Measurements from ENCODE around the gene CIPC. TPM values are rescaled to one million over a fixed set of nuclear protein-coding genes. Genes with fewer than 3 reads are reported as not detected.

The CIPC gene
- total RNA-seq, 1 donor from 2014 or later, result 70.3 TPM

DNA sequence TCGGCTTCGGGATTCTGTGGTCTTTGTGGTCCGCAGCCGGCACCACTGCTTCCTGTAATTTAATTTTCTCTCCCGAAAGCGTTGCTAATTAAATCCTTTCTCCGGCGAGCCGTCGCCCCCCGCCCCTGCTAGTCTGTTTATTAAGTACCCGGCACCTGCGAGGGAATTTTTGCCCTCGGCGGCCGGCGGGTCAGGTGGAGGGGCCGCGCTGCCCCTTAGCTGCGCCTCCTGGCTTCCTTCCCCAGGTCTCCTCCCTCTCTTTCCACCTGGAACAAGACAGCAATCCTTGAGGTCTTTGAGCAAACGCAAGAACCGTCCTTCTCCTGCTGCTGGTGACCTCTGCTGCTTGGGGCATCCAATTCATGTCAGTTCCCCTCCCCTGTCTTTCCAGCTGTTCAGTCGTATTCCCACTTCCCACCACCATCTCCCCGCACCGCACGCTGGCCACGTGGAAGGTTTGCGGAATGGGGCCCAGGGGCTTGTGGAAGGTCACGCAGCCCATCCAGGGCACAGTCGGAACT is 27.3 kb downstream of the CIPC start:
- Histone ChIP-seq H3K9me3 (replicated peaks) (no peaks in the 10 kb centered on the region), H3K4me3 (peak overlapping the region; percentile 66), H3K27ac (replicated peaks) (no peak overlapping the region), H3K4me1 (peaks cover 50% of the 10 kb centered on the region), H3K27me3 (ENCODE audit: low read depth) (peaks cover 12% of the 10 kb centered on the region), H3K36me3 (no peaks in the 10 kb centered on the region)
- TF ChIP-seq, protein P1, sequence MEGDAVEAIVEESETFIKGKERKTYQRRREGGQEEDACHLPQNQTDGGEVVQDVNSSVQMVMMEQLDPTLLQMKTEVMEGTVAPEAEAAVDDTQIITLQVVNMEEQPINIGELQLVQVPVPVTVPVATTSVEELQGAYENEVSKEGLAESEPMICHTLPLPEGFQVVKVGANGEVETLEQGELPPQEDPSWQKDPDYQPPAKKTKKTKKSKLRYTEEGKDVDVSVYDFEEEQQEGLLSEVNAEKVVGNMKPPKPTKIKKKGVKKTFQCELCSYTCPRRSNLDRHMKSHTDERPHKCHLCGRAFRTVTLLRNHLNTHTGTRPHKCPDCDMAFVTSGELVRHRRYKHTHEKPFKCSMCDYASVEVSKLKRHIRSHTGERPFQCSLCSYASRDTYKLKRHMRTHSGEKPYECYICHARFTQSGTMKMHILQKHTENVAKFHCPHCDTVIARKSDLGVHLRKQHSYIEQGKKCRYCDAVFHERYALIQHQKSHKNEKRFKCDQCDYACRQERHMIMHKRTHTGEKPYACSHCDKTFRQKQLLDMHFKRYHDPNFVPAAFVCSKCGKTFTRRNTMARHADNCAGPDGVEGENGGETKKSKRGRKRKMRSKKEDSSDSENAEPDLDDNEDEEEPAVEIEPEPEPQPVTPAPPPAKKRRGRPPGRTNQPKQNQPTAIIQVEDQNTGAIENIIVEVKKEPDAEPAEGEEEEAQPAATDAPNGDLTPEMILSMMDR (IDR thresholded peaks at IDR 0.05; ENCODE audit: borderline replicate concordance), result peak; percentile 41
- intact Hi-C loops (cut with micrococcal nuclease), result no loop called here
- DNase-seq, result no peak

DNA sequence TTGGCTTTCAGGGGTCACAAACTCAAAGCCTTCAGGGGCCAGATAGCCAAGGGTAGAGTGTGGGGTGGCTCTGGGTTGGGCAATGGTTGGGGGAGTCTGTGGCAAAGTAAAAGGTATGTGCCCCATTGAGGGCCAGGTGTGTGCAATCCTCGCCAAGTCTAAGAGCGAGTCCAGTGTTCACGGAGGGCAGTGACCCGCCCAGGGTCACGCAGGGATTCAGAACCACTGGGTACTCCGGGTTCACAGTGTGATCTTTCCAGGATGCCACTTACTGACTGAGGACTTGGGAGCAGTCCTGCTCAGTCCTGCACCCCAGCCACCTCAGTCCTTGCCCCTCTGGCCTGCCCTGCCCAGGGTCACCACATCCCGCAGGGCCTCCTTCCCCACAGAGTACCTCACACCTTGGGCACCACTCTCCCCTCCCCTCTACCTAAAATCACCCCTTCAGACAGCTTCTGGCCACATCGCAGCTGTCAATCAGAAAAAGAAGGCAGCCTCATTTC is 27.8 kb downstream of the CIPC start:
- intact Hi-C loops (cut with micrococcal nuclease), result no loop called here
- DNase-seq, result no peak

DNA sequence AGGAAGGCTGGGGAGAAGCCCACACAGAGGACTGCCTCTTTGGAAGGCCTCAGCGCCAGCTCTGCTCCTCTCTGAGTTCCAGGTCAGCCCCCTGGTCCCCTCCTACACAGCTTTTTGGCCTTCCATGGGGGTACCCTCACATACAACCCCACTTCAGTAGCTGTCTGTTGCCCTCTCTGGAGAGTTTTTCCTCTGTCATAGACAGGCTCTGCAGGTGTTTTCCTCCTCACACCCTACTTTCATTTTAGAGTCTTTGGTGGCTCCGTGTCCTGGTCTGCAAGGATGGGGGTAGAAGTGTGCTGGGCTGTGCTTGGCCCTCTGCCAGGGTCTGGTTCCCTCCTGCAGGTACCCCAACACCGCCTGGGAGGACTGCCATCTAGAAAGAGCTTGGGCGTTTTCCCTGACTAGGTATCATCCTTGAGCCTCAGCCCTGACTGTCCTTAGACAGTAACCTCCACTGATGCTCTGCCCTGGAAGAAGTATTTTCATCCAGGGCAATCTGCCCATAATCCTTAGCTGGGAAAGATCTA is 28.5 kb downstream of the CIPC start:
- intact Hi-C loops (cut with micrococcal nuclease), result no loop called here

More for the DNA sequence above, 27.8 kb downstream of the CIPC start:
- Histone ChIP-seq H3K27me3 (ENCODE audit: low read depth) (peaks cover 12% of the 10 kb centered on the region), H3K4me1 (peaks cover 44% of the 10 kb centered on the region), H3K36me3 (no peaks in the 10 kb centered on the region), H3K27ac (replicated peaks) (no peak overlapping the region), H3K4me3 (no peak overlapping the region), H3K9me3 (replicated peaks) (no peaks in the 10 kb centered on the region)
- TF ChIP-seq, protein P1 (IDR thresholded peaks at IDR 0.05; ENCODE audit: borderline replicate concordance), result no peak

DNA sequence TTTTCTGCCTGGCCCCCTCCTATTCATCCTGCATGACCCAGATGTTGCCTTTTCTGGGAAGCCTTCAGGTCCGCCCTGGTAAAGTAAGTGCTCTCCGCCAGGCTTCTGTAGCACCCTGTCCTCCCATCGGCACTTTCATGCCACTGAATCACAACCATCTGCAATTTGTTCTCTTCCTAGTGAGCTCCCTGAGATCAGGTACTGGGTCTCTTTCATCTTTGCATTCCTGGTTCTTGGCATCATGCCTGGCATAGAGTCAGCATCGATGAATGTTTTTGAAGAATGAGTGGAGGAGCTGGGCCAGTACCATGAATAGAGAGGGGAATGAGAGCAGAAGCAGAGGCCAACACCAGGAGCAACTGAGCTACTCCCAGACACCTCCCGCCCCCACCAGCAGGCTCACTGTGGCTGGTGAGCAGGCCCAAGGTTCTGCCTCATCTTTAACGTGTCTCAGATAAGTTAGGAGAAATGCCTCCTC is 30.4 kb downstream of the CIPC start:
- Histone ChIP-seq H3K36me3 (no peaks in the 10 kb centered on the region), H3K4me3 (no peak overlapping the region), H3K27me3 (ENCODE audit: low read depth) (peaks cover 33% of the 10 kb centered on the region), H3K4me1 (peaks cover 19% of the 10 kb centered on the region), H3K9me3 (replicated peaks) (no peaks in the 10 kb centered on the region), H3K27ac (replicated peaks) (no peak overlapping the region)
- no peak for DNase-seq
- TF ChIP-seq, protein P1 (IDR thresholded peaks at IDR 0.05; ENCODE audit: borderline replicate concordance), result no peak
- intact Hi-C loops (cut with micrococcal nuclease), result no loop called here

More for the DNA sequence above, 28.5 kb downstream of the CIPC start:
- no peak overlapping the region for H3K4me3 ChIP-seq
- H3K36me3 ChIP-seq, result no peaks in the 10 kb centered on the region
- H3K4me1 ChIP-seq, result peaks cover 38% of the 10 kb centered on the region
- TF ChIP-seq, protein P1 (IDR thresholded peaks at IDR 0.05; ENCODE audit: borderline replicate concordance), result no peak
- H3K27me3 ChIP-seq (ENCODE audit: low read depth), result peaks cover 16% of the 10 kb centered on the region
- H3K27ac ChIP-seq (replicated peaks), result no peak overlapping the region
- no peaks in the 10 kb centered on the region for H3K9me3 ChIP-seq (replicated peaks)
- DNase-seq, result no peak

DNA sequence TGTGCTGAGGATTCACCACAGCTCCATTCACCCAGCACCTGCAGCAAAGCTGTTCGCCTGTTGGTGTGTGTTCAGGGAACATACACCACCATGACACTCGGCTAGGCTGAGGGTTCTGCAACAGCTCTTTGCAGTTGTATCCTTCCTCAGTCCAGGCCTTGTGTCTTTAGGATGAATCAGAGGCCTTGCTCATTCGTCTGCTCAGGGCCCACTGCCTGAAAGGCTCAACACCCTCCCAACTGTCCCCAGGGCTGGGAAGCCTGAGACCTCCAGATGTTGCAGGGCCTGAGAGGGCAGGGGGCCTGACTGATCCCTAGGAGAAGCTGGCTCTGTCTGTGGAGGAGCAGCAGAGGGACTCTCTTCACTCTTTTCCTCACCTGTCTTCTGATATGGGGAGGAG is 32.3 kb downstream of the CIPC start:
- TF ChIP-seq, protein P1 (IDR thresholded peaks at IDR 0.05; ENCODE audit: borderline replicate concordance), result no peak
- Histone ChIP-seq H3K9me3 (replicated peaks) (no peaks in the 10 kb centered on the region), H3K27ac (replicated peaks) (no peak overlapping the region), H3K4me1 (peaks cover 4% of the 10 kb centered on the region), H3K27me3 (ENCODE audit: low read depth) (peaks cover 51% of the 10 kb centered on the region), H3K4me3 (no peak overlapping the region), H3K36me3 (no peaks in the 10 kb centered on the region)
- DNase-seq, result no peak
- intact Hi-C loops (cut with micrococcal nuclease), result no loop called here

Measured in left ventricle myocardium inferior (tissue), 1 donor.